HG02678 (cell line): ENCODE measurements around the gene TACR1.
"Not testable (repeated sequence)": the region's sequence is repeated elsewhere in the genome, so short reads cannot be mapped to it uniquely, and the experiment has no call there.

Experiments
- ATAC-seq: cut with Tn5 transposase; IDR thresholded peaks from one replicate; pipeline ENCODE4 v1.9.1; 2021; ENCODE audit warnings: mild to moderate bottlenecking, moderate library complexity; ENCODE audit not compliant: unreplicated experiment

TACR1 gene

DNA sequence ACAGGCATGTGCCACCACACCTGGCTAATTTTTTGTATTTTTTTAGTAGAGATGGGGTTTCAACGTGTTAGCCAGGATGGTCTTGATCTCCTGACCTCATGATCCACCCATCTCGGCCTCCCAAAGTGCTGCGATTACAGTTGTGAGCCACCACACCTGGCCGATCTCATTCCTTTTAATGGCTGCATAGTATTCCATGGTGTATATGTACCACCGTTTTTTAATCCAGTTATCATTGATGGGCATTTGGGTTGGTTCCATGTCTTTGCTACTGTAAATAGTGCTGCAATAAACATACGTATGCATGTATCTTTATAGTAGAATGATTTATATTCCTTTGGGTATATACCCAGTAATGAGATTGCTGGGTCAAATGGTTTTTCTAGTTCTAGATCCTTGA, 51.4 kb downstream of the TACR1 start:
- ATAC-seq: not testable (repeated sequence)

DNA sequence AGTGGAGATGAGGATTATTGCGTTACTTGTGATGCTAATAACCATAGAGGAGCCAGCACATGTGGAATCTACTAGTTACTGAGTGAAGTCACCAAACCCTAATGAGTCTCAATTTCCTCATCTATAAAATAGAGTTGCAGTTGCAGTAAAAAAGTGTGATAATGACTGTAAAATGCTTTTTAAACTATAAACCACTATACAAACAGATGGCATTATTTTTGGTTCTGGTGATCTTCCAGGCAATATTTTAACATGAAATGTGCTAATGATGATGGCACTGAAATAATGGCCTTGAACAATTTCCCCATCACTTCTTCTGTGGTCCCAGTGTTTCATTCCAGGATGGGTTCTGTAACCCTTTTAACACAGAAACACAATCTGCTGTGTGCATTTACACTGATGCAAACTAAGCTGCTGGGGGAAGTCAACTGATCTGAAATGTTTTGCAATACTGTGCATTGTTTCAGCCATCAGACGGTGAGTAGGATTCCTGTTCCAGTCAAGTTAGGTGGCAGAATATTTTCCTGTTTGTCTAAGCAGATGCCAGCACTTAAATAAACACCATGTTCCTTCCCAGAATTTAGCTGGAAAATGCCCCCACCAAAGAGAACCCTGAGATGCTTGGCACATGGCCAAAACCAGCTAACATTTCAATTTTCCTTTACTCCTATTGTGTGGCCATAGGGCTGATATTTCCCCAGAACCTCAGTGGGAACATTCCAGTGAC, 52.6 kb downstream of the TACR1 start:
- no peak for ATAC-seq

DNA sequence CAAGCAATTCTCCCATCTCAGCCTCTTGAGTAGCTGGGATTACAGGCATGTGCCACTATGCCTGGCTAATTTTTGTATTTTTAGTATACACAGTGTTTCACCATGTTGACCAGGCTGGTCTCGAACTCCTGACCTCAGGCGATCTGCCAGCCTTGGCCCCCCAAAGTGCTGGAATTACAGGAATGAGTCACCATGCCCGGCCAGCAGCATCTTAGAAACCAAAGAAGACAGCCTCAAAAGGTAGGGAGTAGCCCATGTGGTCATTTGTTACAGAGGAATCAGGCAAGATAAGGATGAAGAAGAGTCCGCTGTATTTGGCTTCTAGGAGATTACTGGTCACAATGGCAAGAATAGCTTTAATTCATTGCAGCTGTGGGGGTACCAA, 53.1 kb downstream of the TACR1 start:
- not testable (repeated sequence) for ATAC-seq

DNA sequence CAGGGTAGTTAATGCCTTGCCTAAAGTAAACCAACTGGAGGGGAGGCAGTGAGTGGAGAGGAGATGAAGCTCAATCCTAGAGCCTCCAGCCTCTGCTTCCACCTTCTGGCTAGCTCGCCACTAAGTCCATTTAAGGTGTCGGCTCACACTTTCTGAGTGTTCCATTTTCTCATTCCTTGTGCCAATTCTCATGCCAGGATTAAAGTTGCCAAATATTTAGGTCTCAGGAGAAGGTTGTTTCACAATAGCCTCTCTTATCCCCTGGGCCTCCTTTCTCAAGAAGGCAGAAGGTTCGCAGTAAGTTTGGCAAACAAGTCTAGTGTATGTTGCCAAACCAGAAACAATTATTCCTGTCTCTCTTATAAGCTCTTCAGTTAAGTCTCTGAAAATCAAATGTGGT, 57.2 kb downstream of the TACR1 start:
- ATAC-seq: no peak

- no peak for ATAC-seq
Measured at GRCh38 chr2:75140288-75140687, 59.0 kb downstream of the TACR1 start.

GRCh38 chr2:75139171-75139570, 60.1 kb downstream of the TACR1 start:
- ATAC-seq: no peak

DNA sequence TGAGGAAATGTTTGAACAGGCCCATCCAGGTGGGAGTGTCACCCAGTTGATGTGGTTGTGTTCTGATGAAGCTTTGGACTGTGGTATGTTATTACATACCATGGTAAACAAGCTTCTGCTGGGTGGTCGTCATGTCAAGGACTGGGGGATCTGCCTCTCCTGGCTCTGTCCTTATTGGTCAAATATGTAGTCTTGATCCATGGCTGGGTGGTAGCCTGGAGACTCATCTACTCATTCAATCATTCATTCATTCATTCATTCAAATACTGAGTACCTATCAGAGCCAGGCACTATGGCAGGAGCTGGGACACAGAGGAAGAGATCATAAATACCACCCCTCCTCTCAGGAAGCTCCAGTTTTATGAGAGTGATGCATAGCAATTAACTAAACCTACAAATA, 60.8 kb downstream of the TACR1 start:
- no peak for ATAC-seq

- no peak for ATAC-seq
Measured at GRCh38 chr2:75135776-75136400, 63.4 kb downstream of the TACR1 start.

DNA sequence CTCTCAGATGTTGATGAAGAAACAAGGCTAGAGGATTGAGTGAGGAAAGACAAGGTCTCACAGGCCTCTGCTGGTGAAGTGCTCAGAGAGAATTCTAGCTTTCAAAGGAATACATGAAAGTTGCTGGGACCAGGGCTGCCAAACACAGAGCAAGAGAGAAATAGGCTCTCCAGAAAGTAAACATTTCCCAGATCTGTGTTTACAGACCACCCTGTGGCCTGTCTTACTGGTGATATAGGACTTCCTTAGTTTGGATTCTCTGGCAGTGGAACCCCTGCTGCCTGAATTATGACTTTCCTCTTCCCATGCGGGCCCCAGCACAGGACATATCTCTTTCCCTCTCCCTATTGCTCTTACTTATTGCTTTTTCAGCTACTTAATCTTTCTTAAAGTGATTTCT, 64.5 kb downstream of the TACR1 start:
- ATAC-seq: no peak

DNA sequence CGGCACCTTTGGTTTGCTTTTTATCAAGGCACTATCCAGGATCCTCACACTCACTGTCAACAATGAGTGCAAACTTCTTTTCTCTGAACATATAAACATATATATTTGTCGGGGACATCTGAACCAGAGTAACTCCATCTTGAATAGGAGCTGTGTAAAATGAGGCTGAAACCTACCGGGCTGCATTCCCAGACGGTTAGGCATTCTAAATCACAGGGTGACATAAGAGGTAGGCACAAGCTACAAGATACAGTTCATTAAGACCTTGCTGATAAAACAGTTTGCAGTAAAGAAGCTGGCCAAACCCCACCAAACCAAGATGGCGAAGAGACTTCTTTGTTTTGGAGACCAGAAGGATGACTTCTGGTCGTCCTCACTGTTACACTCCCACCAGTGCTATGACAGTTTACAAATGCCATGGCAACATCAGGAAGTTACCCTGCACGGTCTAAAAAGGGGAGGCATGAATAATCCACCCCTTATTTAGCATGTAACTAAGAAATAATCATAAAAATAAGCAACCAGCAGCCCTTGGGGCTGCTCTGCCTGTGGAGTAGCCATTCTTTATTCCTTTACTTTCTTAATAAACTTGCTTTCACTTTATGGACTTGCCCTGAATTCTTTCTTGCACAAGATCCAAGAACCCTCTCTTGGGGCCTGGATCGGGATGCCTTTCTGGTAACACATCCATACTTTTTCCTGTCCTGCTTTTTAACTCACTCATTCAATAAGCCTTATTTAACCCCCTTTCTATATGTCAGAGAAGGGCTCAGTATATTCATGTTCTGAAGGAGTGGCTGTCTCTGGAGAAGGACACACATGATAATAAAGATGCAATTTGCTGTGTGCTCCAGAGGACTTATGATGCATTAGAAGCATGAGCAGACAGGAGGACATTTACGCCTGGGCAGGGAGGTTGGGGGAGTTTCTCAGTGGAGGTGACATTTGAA, 65.4 kb downstream of the TACR1 start:
- ATAC-seq: no peak

DNA sequence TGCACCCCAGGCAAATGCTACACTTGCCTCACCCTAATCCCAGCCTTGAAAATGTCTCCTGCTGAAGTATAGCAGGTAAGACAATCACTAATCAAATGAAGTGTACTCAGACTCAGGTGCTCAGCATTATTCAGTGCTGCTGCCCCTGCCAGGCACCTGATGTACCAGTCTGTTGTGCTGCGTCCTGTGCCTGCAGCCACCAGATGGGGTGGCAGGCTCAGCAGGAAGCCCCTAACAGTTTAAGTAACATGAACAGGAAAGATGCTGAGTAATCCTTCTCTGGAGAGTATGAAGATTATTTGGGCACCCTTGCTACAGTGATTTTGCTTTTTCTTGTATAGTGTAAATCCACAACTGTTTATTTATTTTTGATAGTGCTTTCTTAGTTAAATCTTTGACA, 69.1 kb downstream of the TACR1 start:
- ATAC-seq: no peak

DNA sequence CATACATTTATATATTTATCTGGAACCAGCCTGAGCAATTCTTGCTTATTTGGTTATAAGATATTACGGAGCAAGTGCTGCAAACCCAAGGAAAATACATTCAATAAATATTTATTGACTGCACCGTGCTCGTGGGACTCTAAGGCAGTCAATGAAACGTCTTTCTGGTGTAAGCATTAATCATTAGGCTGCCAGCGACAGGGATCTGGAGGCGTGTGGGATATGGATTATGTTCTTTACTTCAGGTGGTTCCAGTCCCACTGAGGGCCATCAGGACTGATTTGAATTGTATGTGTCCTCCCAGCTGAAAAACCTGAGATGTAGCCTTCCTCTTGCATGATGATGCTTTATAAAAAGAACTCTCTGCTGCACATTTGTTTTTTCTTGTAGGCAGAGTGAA, 75.4 kb downstream of the TACR1 start:
- no peak for ATAC-seq

GRCh38 chr2:75113231-75113869, 86.0 kb downstream of the TACR1 start:
- no peak for ATAC-seq

DNA sequence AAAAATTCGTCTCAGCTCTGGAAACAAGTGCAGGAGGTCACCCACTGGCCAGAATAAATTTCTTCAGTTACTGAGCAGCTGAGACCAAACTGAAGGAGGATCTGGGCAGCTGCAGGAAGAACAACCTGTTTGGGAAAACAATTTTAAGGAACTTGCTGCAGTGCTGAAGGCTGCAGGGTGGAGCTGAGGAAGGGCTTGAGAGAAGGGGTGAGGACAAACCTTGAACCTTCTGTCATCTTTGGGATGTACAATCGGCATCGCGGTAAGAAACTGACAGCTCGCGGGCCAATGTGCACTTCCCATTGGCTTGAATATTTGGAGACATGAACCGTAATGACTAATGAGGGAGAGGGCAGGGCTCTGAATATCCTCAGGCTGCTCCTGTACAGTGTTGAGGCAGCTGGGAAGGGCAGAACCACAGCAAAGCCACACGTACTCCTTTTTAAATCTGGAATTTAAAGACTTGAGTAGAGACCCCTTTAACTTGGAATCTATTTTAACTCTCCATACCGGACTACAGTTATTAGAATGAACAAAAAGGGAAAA, 90.3 kb downstream of the TACR1 start:
- ATAC-seq: no peak

- ATAC-seq: no peak
Measured at GRCh38 chr2:75102011-75102410, 97.3 kb downstream of the TACR1 start.

GRCh38 chr2:75100801-75101151, 98.5 kb downstream of the TACR1 start:
- ATAC-seq: no peak

GRCh38 chr2:75100011-75100800, 99.1 kb downstream of the TACR1 start:
- no peak for ATAC-seq

- no peak for ATAC-seq
Measured at GRCh38 chr2:75099521-75099922, 99.8 kb downstream of the TACR1 start.

DNA sequence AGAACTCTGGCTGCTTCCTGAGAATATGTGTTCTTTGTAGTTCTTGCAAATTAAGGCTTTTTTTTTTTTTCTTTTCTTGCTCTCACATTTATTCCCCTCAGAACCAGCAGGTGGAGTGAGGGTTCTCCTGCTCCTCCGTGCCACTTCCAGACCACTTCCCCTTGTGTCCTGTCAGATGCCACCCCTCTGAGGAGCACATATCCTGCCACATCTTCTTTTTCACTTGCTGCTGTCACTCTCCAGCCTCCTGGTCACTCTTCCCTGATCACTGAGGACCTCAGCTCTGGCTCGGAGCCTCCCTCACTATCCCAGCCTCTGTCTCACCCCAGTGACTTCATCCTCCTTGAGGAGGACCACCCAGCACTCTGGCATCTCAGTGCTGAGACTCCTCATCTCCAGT, 100.5 kb downstream of the TACR1 start:
- ATAC-seq: no peak

DNA sequence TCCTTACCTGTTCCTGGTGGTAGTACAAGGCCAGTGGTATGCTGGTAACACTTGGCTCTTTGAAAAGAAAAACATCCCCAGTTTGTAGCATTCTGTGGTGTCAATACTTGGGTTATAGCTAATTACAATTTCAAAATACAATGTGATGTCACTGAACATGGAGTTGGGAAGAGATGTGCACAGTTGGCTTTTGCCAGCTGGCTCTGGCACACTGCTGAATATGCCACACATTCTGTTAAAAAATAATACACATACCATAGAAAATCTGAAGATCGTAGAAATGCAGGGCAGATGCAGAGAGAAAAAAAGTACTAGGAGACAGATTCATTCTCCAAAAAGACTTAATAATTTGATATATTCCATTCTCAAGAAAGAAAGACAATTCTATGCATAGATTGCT, 101.5 kb downstream of the TACR1 start:
- no peak for ATAC-seq
